Measurements from ENCODE around the gene TOMM5.

- TF ChIP-seq EZH2 (IDR thresholded peaks at IDR 0.05; ENCODE audit: insufficient read depth, poor library complexity, severe bottlenecking) (no peak), EZH2phosphoT487 (IDR thresholded peaks at IDR 0.05; ENCODE audit: insufficient read depth, low read depth) (no peak)
These were observed 48.9 kb upstream of the TOMM5 start for GRCh38 chr9:37641331-37641730.
